Glutamatergic neuron (in vitro differentiated cells): ENCODE results near the gene HLA-DMB. TPM values are rescaled to one million over a fixed set of nuclear protein-coding genes. Genes with fewer than 3 reads are reported as not detected.

ENCODE experiments used
- DNase-seq: peaks from one replicate; pipeline ENCODE4 v3.0.0; 2022
- H3K27ac Mint-ChIP-seq: one replicate; pipeline ENCODE4 v1.8.0; 2020; ENCODE audit warnings: mild to moderate bottlenecking, mixed read lengths, inconsistent platforms; ENCODE audit not compliant: unreplicated experiment
- H3K27me3 Mint-ChIP-seq: one replicate; pipeline ENCODE4 v1.8.0; 2020; ENCODE audit warnings: mild to moderate bottlenecking, moderate library complexity, mixed read lengths, inconsistent platforms; ENCODE audit not compliant: unreplicated experiment
- H3K36me3 Mint-ChIP-seq: one replicate; pipeline ENCODE4 v1.8.0; 2020; ENCODE audit warnings: mild to moderate bottlenecking, mixed read lengths, inconsistent platforms; ENCODE audit not compliant: unreplicated experiment
- H3K4me1 Mint-ChIP-seq: one replicate; pipeline ENCODE4 v1.8.0; 2020; ENCODE audit warnings: mild to moderate bottlenecking, low read depth, mixed read lengths, inconsistent platforms; ENCODE audit not compliant: unreplicated experiment
- H3K4me3 Mint-ChIP-seq: one replicate; pipeline ENCODE4 v1.8.0; 2020; ENCODE audit warnings: mild to moderate bottlenecking, mixed read lengths, inconsistent platforms; ENCODE audit not compliant: unreplicated experiment
- H3K9me3 Mint-ChIP-seq: one replicate; pipeline ENCODE4 v1.8.0; 2020; ENCODE audit warnings: mild to moderate bottlenecking, moderate library complexity, mixed read lengths, inconsistent platforms; ENCODE audit not compliant: unreplicated experiment
- CTCF ChIP-seq: fragments of 200-600 bp; sonication (generic); IDR thresholded peaks from one replicate; pipeline ENCODE4 v1.5.0; 2021; ENCODE audit not compliant: partially characterized antibody, unreplicated experiment
- long read RNA-seq: library from polyadenylated mRNA; unstranded; transcript quantifications from one replicate; pipeline ENCODE4 v2.0.0, GENCODE V29; 2020; ENCODE audit not compliant: unreplicated experiment
- total RNA-seq: library from RNA; stranded (reverse); fragmentation: NEBNext Ultra II Directional; extraction: Animal tissue kit (Norgen Biotek cat#: 25700); gene quantifications from one replicate; pipeline ENCODE4 v1.2.1, GENCODE V29; 2021; ENCODE audit not compliant: unreplicated experiment

The HLA-DMB gene
- not detected for total RNA-seq
- long read RNA-seq = 0 reads

- peaks cover 4% of the 10 kb centered on the region for H3K27me3 Mint-ChIP-seq
- peak within 1 kb of the TSS; percentile 63 for H3K4me3 Mint-ChIP-seq
- H3K9me3 Mint-ChIP-seq = peaks cover 4% of the 10 kb centered on the region
Observed at GRCh38 chr6:32940656-32941213, at the start of gene HLA-DMB. Gene HLA-DMB, minus strand, starts transcription at chr6:32941028. Its CDS starts 221 bp downstream, at chr6:32940807.

GRCh38 chr6:32989368-32989767, 48.5 kb upstream of the HLA-DMB start:
- Mint-ChIP-seq H3K4me3 (no peak overlapping the region), H3K4me1 (peaks cover 1% of the 10 kb centered on the region), H3K27ac (no peak overlapping the region), H3K27me3 (no peaks in the 10 kb centered on the region), H3K36me3 (no peaks in the 10 kb centered on the region), H3K9me3 (no peaks in the 10 kb centered on the region)
- no peak for DNase-seq
- TF ChIP-seq CTCF = no peak

More at GRCh38 chr6:32940656-32941213, at the start of gene HLA-DMB:
- TF ChIP-seq CTCF = no peak
- Mint-ChIP-seq H3K27ac (no peak within 1 kb of the TSS), H3K36me3 (no peaks in the 10 kb centered on the region), H3K4me1 (peaks cover 7% of the 10 kb centered on the region)
- no peak for DNase-seq

- Mint-ChIP-seq H3K4me1 (peaks cover 1% of the 10 kb centered on the region), H3K27ac (peak overlapping the region; percentile 2), H3K9me3 (peaks cover 9% of the 10 kb centered on the region)
Observed at GRCh38 chr6:32984622-32985389, 44.0 kb upstream of the HLA-DMB start.

GRCh38 chr6:32983964-32984621, 43.3 kb upstream of the HLA-DMB start:
- Mint-ChIP-seq H3K27ac (peak overlapping the region; percentile 2), H3K4me3 (no peak overlapping the region), H3K9me3 (peaks cover 9% of the 10 kb centered on the region)

More at GRCh38 chr6:32984622-32985389, 44.0 kb upstream of the HLA-DMB start:
- TF ChIP-seq CTCF = peak; percentile 58
- H3K4me3 Mint-ChIP-seq = no peak overlapping the region
- DNase-seq = peak; percentile 89
- no peaks in the 10 kb centered on the region for H3K36me3 Mint-ChIP-seq
- H3K27me3 Mint-ChIP-seq = peaks cover 5% of the 10 kb centered on the region

More at GRCh38 chr6:32983964-32984621, 43.3 kb upstream of the HLA-DMB start:
- Mint-ChIP-seq H3K27me3 (peaks cover 5% of the 10 kb centered on the region), H3K36me3 (peaks cover 3% of the 10 kb centered on the region), H3K4me1 (peaks cover 1% of the 10 kb centered on the region)
- no peak for DNase-seq
- no peak for TF ChIP-seq CTCF
